PC-9 (cell line): ENCODE data around the gene HPCAL1. TPM values are rescaled to one million over a fixed set of nuclear protein-coding genes. Genes with fewer than 3 reads are reported as not detected.

Source experiments
- BruUV-seq: library from RNA; stranded (reverse); fragments of 400-500 nt; replicated peaks from 2 replicates; lab custom pipeline; 2021; lab: Mats Ljungman, UMichigan
- CTCF ChIA-PET: fragments of 300-600 bp; sonication (Branson Sonifier 250); formaldehyde crosslinking; loops from one replicate; lab custom pipeline; 2022; ENCODE audit warnings: antibody characterized with exemption; lab: Charles Lee
- POLR2A ChIA-PET: fragments of 300-600 bp; sonication (Branson Sonifier 250); formaldehyde crosslinking; loops from one replicate; lab custom pipeline; 2022; ENCODE audit warnings: antibody characterized with exemption; ENCODE audit not compliant: unreplicated experiment; lab: Charles Lee
- DNase-seq, 2 experiments: peaks; one replicate each; pipeline versions ENCODE4 v3.0.0 to v3.0.0-alpha.2; 2015 to 2022; ENCODE audit warnings: mixed read lengths in 1 of 2
- H2AFZ ChIP-seq: fragments of 200-600 bp; sonication (generic); 2 replicates; pipeline ENCODE4 v1.8.1; 2017; ENCODE audit warnings: antibody characterized with exemption
- H3F3A ChIP-seq: fragments of 200-600 bp; sonication (generic); 2 replicates; pipeline ENCODE4 v1.8.1; 2017; ENCODE audit warnings: antibody characterized with exemption, mild to moderate bottlenecking, low read depth; ENCODE audit not compliant: insufficient read depth
- H3K27ac ChIP-seq: fragments of 200-600 bp; sonication (generic); 2 replicates; pipeline ENCODE4 v1.6.1; 2016; ENCODE audit warnings: mixed run types
- H3K27me3 ChIP-seq: fragments of 200-600 bp; sonication (generic); 2 replicates; pipeline ENCODE4 v1.6.1; 2016; ENCODE audit warnings: low read depth, mixed run types; ENCODE audit not compliant: insufficient read depth
- H3K36me3 ChIP-seq: fragments of 200-600 bp; sonication (generic); 2 replicates; pipeline ENCODE4 v1.6.1; 2016; ENCODE audit warnings: low read depth, mixed run types
- H3K4me1 ChIP-seq: fragments of 200-600 bp; sonication (generic); replicated peaks from 2 replicates; pipeline ENCODE4 v1.6.1; 2016; ENCODE audit warnings: mixed run types; ENCODE audit not compliant: insufficient read depth
- H3K4me2 ChIP-seq: fragments of 200-600 bp; sonication (generic); 2 replicates; pipeline ENCODE4 v1.6.1; 2017; ENCODE audit warnings: mixed run types
- H3K4me3 ChIP-seq: fragments of 200-600 bp; sonication (generic); 2 replicates; pipeline ENCODE4 v1.6.1; 2016; ENCODE audit warnings: mixed run types
- H3K79me2 ChIP-seq: fragments of 200-600 bp; sonication (generic); 2 replicates; pipeline ENCODE4 v1.6.1; 2017; ENCODE audit warnings: low read depth, mixed run types
- H3K9me2 ChIP-seq: fragments of 200-600 bp; sonication (generic); 2 replicates; pipeline ENCODE4 v1.8.1; 2017; ENCODE audit warnings: mild to moderate bottlenecking; ENCODE audit not compliant: insufficient read depth
- H3K9me3 ChIP-seq: fragments of 200-600 bp; sonication (generic); 2 replicates; pipeline ENCODE4 v1.8.1; 2016; ENCODE audit warnings: low read depth; ENCODE audit not compliant: insufficient read depth
- H4K20me1 ChIP-seq: fragments of 200-600 bp; sonication (generic); 2 replicates; pipeline ENCODE4 v1.8.1; 2017; ENCODE audit not compliant: insufficient read depth
- EZH2 ChIP-seq: fragments of 200-600 bp; sonication (generic); IDR thresholded peaks from 2 replicates; pipeline ENCODE4 v1.8.0; 2017; ENCODE audit warnings: antibody characterized with exemption, low read depth
- intact Hi-C: fragments of 100-400 bp; cut with micrococcal nuclease; formaldehyde crosslinking; loops from one replicate; pipeline ENCODE4 v1.10.0; 2022; ENCODE audit not compliant: unreplicated experiment
- total RNA-seq: library from RNA; stranded (reverse); gene quantifications from 2 replicates; pipeline ENCODE4 v1.2.3, GENCODE V29; 2021
- TF ChIP-seq, protein P1 (sequence below): fragments of 200-600 bp; sonication (generic); conservative IDR thresholded peaks from 2 replicates; pipeline ENCODE4 v1.6.1; 2017; ENCODE audit warnings: mixed run types, antibody characterized with exemption, mild to moderate bottlenecking, moderate library complexity

Gene HPCAL1
- total RNA-seq, 1 experiment from 2014 or later, result 105 TPM

DNA sequence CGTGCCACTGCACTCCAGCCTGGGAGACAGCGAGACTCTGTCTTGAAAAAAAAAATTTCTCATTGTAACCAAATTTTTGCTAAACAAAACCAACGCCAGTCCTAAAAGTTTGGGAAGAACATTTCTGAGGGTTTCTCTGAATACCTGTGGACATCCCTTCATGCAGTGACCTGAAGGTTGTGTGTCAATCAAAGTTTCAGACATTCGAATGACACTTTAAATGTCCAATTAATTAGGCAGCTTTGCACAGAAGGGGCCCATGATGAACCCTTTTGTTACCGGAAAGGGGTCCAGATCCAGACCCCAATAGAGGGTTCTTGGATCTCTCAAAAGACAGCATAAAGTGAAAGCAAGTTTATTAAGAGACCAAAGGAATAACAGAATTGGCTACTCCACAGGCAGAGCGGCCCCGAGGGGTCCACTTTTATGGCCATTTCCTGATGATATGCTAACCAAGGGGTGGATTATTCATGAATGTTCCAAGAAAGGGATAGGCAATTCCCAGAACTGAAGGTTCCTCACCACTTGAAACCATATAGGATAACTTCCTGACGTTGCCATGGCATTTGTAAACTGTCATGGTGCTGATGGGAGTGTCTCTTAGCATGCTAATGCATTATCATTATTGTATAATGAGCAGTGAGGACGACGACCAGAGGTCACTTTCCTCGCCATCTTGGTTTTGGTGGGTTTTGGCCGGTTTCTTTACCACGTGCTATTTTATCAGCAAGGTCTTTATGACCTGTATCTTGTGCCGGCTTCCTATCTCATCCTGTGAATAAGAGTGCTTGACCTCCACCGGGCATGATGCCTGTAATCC, 27.5 kb upstream of the HPCAL1 start:
- H3K27me3 ChIP-seq, result no peaks in the 10 kb centered on the region
- no peaks in the 10 kb centered on the region for H4K20me1 ChIP-seq
- BruUV-seq, result no TSS peak
- ChIA-PET POLR2A (no interaction called here), CTCF (no interaction called here)
- peaks cover 9% of the 10 kb centered on the region; the same call in 1 of the 2 replicates for H3F3A ChIP-seq
- no peaks in the 10 kb centered on the region for H3K9me2 ChIP-seq
- intact Hi-C loops, result no loop called here
- no peaks in the 10 kb centered on the region for H3K36me3 ChIP-seq
- TF ChIP-seq, protein P1, sequence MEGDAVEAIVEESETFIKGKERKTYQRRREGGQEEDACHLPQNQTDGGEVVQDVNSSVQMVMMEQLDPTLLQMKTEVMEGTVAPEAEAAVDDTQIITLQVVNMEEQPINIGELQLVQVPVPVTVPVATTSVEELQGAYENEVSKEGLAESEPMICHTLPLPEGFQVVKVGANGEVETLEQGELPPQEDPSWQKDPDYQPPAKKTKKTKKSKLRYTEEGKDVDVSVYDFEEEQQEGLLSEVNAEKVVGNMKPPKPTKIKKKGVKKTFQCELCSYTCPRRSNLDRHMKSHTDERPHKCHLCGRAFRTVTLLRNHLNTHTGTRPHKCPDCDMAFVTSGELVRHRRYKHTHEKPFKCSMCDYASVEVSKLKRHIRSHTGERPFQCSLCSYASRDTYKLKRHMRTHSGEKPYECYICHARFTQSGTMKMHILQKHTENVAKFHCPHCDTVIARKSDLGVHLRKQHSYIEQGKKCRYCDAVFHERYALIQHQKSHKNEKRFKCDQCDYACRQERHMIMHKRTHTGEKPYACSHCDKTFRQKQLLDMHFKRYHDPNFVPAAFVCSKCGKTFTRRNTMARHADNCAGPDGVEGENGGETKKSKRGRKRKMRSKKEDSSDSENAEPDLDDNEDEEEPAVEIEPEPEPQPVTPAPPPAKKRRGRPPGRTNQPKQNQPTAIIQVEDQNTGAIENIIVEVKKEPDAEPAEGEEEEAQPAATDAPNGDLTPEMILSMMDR, result no peak
- TF ChIP-seq EZH2, result no peak
- no peak overlapping the region for H3K4me2 ChIP-seq
- no peaks in the 10 kb centered on the region for H3K79me2 ChIP-seq
- no peaks in the 10 kb centered on the region for H3K9me3 ChIP-seq
- no peak overlapping the region for H3K27ac ChIP-seq
- no peak overlapping the region for H2AFZ ChIP-seq
- DNase-seq, result no peak
- peaks cover 18% of the 10 kb centered on the region for H3K4me1 ChIP-seq
- H3K4me3 ChIP-seq, result no peak overlapping the region

DNA sequence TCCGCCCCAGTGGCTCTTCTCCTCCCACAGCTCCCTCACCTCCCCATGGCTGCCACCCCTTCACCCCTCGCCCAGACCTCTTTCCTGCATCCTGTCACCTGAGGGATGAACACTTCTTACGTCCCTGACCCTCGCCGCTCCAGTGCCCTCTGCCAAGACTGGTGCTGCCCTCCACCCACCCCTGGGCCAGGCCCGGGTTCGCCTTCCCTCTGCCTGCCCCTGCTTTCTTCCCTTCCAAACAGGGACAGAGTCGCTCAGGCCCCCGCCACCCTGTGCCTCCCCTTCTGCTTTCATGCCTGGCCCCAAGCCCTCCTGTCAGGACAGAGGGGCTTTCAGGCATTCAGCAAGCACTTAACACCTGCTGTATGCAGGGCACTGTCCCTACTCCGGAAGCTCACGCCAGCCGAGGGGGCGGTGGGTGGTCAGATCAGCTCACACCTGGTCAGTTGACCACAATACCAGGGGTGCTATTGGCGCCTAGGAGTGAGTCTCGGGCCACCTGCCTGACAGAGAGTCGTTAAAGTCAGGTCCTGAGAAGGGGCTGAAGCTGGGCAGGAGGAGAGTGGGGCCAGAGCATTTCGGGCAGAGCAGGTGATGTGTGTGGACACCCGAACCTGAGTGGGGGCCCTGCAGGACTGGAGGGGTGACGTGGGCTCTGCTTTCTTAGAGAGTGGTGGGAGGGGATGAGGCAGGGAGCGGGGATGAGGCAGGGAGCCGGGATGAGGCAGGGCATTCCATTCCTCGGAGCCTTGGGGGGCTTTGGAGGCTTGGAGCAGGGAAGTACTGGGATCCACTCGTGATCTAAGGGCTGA, 26.0 kb upstream of the HPCAL1 start:
- Histone ChIP-seq H3K27ac (no peak overlapping the region), H2AFZ (no peak overlapping the region), H3K36me3 (no peaks in the 10 kb centered on the region), H3F3A (peaks cover 12% of the 10 kb centered on the region; the same call in 1 of the 2 replicates), H3K9me2 (no peaks in the 10 kb centered on the region), H3K4me2 (no peak overlapping the region), H4K20me1 (no peaks in the 10 kb centered on the region), H3K4me1 (peaks cover 9% of the 10 kb centered on the region), H3K27me3 (no peaks in the 10 kb centered on the region), H3K9me3 (no peaks in the 10 kb centered on the region), H3K79me2 (no peaks in the 10 kb centered on the region), H3K4me3 (no peak overlapping the region)
- ChIA-PET CTCF (no interaction called here), POLR2A (no interaction called here)
- intact Hi-C loops, result no loop called here
- no TSS peak for BruUV-seq
- DNase-seq, result no peak
- TF ChIP-seq, protein P1, result no peak
- TF ChIP-seq EZH2, result no peak

DNA sequence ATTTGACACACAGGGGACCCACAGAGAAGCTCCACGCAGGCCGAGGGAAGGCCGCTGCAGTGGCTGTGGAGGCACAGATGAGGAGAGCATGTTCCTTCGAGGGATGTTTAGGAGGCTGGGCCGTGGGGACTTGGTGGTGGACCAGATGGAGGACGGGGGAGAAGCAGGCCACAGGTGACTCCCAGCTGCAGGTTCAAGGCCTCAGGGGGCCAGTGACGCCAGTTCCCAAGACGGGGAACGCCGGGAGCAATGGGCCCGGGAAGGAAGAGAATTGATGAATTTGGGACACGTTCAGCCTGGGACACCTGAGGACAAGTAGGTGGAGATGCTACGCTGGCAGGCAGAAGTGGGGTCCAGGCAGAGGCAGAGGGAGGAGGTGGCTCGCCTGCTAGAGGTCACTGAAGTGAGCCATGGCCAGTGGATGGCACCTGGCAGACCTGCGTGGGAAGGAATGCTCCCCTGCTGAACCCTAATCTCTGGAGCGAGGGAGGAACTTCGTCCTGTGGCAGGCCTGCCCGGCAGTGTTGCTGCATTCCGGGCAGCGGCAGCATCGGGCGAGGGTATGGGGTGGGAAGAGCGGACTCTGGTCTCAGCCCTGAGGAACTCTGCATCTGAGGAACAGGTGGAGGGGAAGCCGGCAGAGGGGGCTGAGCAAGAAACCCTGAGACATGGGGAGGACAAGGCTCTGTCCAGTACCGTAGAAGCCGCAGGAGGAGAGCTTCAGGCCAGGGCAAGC, 25.2 kb upstream of the HPCAL1 start:
- no peaks in the 10 kb centered on the region for H3K9me3 ChIP-seq
- H3K27ac ChIP-seq, result no peak overlapping the region
- DNase-seq, result no peak
- no peaks in the 10 kb centered on the region for H4K20me1 ChIP-seq
- no peaks in the 10 kb centered on the region for H3K79me2 ChIP-seq
- no peak overlapping the region for H3K4me3 ChIP-seq
- no peak overlapping the region for H2AFZ ChIP-seq
- H3K4me1 ChIP-seq, result peaks cover 13% of the 10 kb centered on the region
- no TSS peak for BruUV-seq
- peaks cover 20% of the 10 kb centered on the region for H3F3A ChIP-seq
- H3K9me2 ChIP-seq, result no peaks in the 10 kb centered on the region
- POLR2A ChIA-PET, result no interaction called here
- CTCF ChIA-PET, result no interaction called here
- intact Hi-C loops, result no loop called here
- no peaks in the 10 kb centered on the region for H3K36me3 ChIP-seq
- no peak for TF ChIP-seq EZH2
- TF ChIP-seq, protein P1, result no peak
- no peaks in the 10 kb centered on the region for H3K27me3 ChIP-seq
- H3K4me2 ChIP-seq, result no peak overlapping the region
